GM12891 (cell line): ENCODE measurements around the gene CAMK1D.
A peak's percentile ranks its signal among the peaks of the same experiment; 100 is the strongest.

Experiments
- DNase-seq: peaks from one replicate; pipeline ENCODE4 v3.0.0; 2011; ENCODE audit warnings: low spot score; ENCODE audit not compliant: insufficient read length
- FAIRE-seq: peaks from 2 replicates; lab custom pipeline; 2011; peaks lifted over from hg19 to GRCh38; lab: Jason Lieb, UNC
- PAX5 ChIP-seq: IDR thresholded peaks from 2 replicates; pipeline ENCODE4 v1.6.1; 2011; ENCODE audit warnings: low read length, moderate library complexity, mild to moderate bottlenecking; ENCODE audit not compliant: insufficient read depth, severe bottlenecking
- POLR2A ChIP-seq: IDR thresholded peaks from 2 replicates; pipeline ENCODE4 v1.6.1; 2011; ENCODE audit warnings: low read depth, low read length, control low read depth
- POLR2AphosphoS5 ChIP-seq: IDR thresholded peaks from 2 replicates; pipeline ENCODE4 v1.6.1; 2011; ENCODE audit warnings: low read depth, low read length, control low read depth
- POU2F2 ChIP-seq: IDR thresholded peaks from 2 replicates; pipeline ENCODE4 v1.6.1; 2011; ENCODE audit warnings: low read depth, mild to moderate bottlenecking, control low read depth, low read length, moderate library complexity
- SPI1 ChIP-seq: IDR thresholded peaks from 2 replicates; pipeline ENCODE4 v1.6.1; 2011; ENCODE audit warnings: low read depth, low read length, control low read depth
- TAF1 ChIP-seq: IDR thresholded peaks from 2 replicates; pipeline ENCODE4 v1.6.1; 2011; ENCODE audit warnings: low read depth, low read length, control low read depth

CAMK1D gene

GRCh38 chr10:12508165-12508564, 158.8 kb downstream of the CAMK1D start:
- TF ChIP-seq POLR2A (no peak), SPI1 (no peak), PAX5 (no peak), POU2F2 (no peak), POLR2AphosphoS5 (no peak), TAF1 (no peak)
- FAIRE-seq = no peak
- DNase-seq = no peak

- DNase-seq (no peak), FAIRE-seq (peak; percentile 71)
- TF ChIP-seq POU2F2 (no peak), PAX5 (no peak)
Observed at GRCh38 chr10:12509016-12509793, 159.9 kb downstream of the CAMK1D start.

GRCh38 chr10:12509794-12510100, 160.4 kb downstream of the CAMK1D start:
- DNase-seq = no peak
- TF ChIP-seq PAX5 (no peak), POLR2A (no peak), SPI1 (no peak), POLR2AphosphoS5 (no peak), POU2F2 (no peak), TAF1 (no peak)
- FAIRE-seq = no peak

- DNase-seq (no peak), FAIRE-seq (no peak)
- TF ChIP-seq SPI1 (no peak), PAX5 (no peak), TAF1 (no peak), POLR2A (no peak), POU2F2 (no peak), POLR2AphosphoS5 (no peak)
Observed at GRCh38 chr10:12510501-12510941, 161.2 kb downstream of the CAMK1D start.

GRCh38 chr10:12510984-12511383, 161.6 kb downstream of the CAMK1D start:
- DNase-seq (no peak), FAIRE-seq (no peak)
- TF ChIP-seq PAX5 = no peak
- TF ChIP-seq POLR2AphosphoS5 = no peak
- no peak for TF ChIP-seq TAF1
- TF ChIP-seq POU2F2 = no peak
- no peak for TF ChIP-seq POLR2A
- no peak for TF ChIP-seq SPI1

GRCh38 chr10:12511651-12512050, 162.3 kb downstream of the CAMK1D start:
- DNase-seq = no peak
- FAIRE-seq = no peak
- no peak for TF ChIP-seq POLR2A
- TF ChIP-seq POLR2AphosphoS5 = no peak
- no peak for TF ChIP-seq SPI1
- no peak for TF ChIP-seq PAX5
- no peak for TF ChIP-seq TAF1
- no peak for TF ChIP-seq POU2F2

GRCh38 chr10:12512332-12513002, 163.1 kb downstream of the CAMK1D start:
- no peak for FAIRE-seq
- TF ChIP-seq SPI1 (no peak), POLR2AphosphoS5 (no peak), POU2F2 (no peak), PAX5 (no peak), POLR2A (no peak), TAF1 (no peak)
- no peak for DNase-seq

GRCh38 chr10:12513003-12513365, 163.6 kb downstream of the CAMK1D start:
- FAIRE-seq (no peak), DNase-seq (no peak)
- TF ChIP-seq POLR2A (no peak), PAX5 (no peak), SPI1 (no peak)

- FAIRE-seq (no peak), DNase-seq (no peak)
- no peak for TF ChIP-seq POLR2AphosphoS5
- no peak for TF ChIP-seq SPI1
- no peak for TF ChIP-seq PAX5
Observed at GRCh38 chr10:12513775-12514673, 164.7 kb downstream of the CAMK1D start.

GRCh38 chr10:12518024-12518423, 168.7 kb downstream of the CAMK1D start:
- FAIRE-seq = no peak
- no peak for DNase-seq

More at GRCh38 chr10:12518024-12518423, 168.7 kb downstream of the CAMK1D start:
- no peak for TF ChIP-seq PAX5
- no peak for TF ChIP-seq POLR2A
- no peak for TF ChIP-seq POU2F2
- no peak for TF ChIP-seq POLR2AphosphoS5
- no peak for TF ChIP-seq TAF1
- TF ChIP-seq SPI1 = no peak
